Uterus (tissue), 2 donors: ENCODE data around the gene FMN1.

Source experiments
- POLR2A ChIP-seq, 2 donors: fragments of 450-650 bp; IDR thresholded peaks; one replicate each; pipeline ENCODE4 v1.6.1; 2016; ENCODE audit warnings: antibody characterized with exemption in 2 of 2, mild to moderate bottlenecking in 1 of 2, moderate library complexity in 1 of 2
- TF ChIP-seq, protein P1 (sequence below), 4 experiments: fragments of 200-600 bp in 2 of 4; fragments of 450-650 bp in 2 of 4; sonication (generic) in 2 of 4; IDR thresholded peaks; one replicate each; pipeline ENCODE4 v1.5.1; 2016 to 2019; ENCODE audit warnings: antibody characterized with exemption in 4 of 4, mild to moderate bottlenecking in 2 of 4, moderate library complexity in 1 of 4

DNA sequence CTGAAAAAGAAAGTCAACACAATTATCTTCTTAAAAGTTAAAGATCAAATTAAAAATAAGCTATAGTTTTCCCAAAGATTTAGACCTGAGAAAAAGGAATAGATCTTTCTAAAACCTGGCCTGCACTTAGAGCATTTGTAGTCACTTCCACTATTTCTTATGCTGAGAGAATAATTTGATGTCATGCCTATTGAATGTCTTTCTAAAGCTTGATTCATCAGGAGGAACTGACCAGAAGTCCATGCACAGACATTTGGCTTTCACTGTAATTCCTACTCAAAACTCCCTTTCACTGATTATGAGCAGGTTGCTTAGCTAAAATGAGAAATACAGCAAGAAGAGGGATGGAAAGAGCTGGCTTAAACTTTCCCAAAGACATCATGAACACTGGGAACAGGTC lies 472.4 kb downstream of the FMN1 start:
- TF ChIP-seq POLR2A (IDR thresholded peaks at IDR 0.05) = no peak
- TF ChIP-seq, protein P1, sequence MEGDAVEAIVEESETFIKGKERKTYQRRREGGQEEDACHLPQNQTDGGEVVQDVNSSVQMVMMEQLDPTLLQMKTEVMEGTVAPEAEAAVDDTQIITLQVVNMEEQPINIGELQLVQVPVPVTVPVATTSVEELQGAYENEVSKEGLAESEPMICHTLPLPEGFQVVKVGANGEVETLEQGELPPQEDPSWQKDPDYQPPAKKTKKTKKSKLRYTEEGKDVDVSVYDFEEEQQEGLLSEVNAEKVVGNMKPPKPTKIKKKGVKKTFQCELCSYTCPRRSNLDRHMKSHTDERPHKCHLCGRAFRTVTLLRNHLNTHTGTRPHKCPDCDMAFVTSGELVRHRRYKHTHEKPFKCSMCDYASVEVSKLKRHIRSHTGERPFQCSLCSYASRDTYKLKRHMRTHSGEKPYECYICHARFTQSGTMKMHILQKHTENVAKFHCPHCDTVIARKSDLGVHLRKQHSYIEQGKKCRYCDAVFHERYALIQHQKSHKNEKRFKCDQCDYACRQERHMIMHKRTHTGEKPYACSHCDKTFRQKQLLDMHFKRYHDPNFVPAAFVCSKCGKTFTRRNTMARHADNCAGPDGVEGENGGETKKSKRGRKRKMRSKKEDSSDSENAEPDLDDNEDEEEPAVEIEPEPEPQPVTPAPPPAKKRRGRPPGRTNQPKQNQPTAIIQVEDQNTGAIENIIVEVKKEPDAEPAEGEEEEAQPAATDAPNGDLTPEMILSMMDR (IDR thresholded peaks at IDR 0.05) = no peak
